ENCODE data around the gene CPSF4L.
A peak's percentile ranks its signal among the peaks of the same experiment; 100 is the strongest.
"Not testable (repeated sequence)": the region's sequence is repeated elsewhere in the genome, so short reads cannot be mapped to it uniquely, and the experiment has no call there.

The CPSF4L gene, protein sequence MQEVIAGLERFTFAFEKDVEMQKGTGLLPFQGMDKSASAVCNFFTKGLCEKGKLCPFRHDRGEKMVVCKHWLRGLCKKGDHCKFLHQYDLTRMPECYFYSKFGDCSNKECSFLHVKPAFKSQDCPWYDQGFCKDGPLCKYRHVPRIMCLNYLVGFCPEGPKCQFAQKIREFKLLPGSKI

DNA sequence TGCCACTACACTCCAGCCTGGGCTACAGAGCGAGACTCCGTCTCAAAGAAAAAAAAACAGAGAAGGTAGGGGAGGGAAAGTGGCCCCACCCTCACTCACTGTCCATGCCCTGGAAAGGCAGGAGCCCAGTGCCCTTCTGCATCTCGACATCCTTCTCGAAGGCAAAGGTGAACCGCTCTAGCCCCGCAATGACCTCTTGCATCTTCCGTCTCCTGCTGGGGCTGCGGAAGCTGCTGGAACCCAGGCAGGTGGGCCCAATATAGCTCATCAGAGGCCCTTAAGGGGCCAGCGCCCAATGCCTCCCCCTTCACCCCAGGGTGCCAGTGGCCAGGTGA is at the start of gene CPSF4L:
CPSF4L (minus strand) TSS at position 264 of the 335 bp plus-strand sequence; CDS start at position 202, 62 bp downstream.
- H3K4me3 ChIP-seq (ENCODE audit: low read depth, low read length) = no peak within 1 kb of the TSS
- DNase-seq (ENCODE audit: low read depth, low spot score) = no peak

DNA sequence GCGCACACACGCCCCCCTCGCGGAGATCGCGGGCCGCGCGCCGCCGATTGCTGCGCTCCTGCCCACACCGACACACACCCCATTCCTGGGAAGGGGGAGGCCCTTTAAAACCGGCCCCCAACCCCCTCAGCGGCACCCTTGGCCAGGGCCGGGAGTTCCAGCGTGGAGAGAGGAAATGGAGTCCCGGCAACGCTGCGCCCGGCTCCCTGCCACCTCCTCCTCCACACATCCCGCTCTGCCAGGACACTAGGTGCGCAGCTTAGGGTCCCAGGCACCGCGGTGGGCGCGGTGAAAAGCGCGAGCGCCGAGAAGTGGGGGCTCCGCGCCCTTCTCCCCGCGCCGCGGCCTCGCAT is 49.7 kb upstream of the CPSF4L start:
- ChIA-PET CTCF (interaction anchor here (1.0 to 6.3 kb wide), 15 partner anchors 9 to 61 kb away, joined by 3 to 33 read pairs (median 7); no protein-coding TSS in a partner anchor), POLR2A (interaction anchor here (1.0 to 2.7 kb wide), 3 partner anchors 20 to 58 kb away, joined by 5 to 14 read pairs (median 8); no protein-coding TSS in a partner anchor)
- no peak for DNase-seq (ENCODE audit: low read depth, low spot score)
- TF ChIP-seq, protein P1, sequence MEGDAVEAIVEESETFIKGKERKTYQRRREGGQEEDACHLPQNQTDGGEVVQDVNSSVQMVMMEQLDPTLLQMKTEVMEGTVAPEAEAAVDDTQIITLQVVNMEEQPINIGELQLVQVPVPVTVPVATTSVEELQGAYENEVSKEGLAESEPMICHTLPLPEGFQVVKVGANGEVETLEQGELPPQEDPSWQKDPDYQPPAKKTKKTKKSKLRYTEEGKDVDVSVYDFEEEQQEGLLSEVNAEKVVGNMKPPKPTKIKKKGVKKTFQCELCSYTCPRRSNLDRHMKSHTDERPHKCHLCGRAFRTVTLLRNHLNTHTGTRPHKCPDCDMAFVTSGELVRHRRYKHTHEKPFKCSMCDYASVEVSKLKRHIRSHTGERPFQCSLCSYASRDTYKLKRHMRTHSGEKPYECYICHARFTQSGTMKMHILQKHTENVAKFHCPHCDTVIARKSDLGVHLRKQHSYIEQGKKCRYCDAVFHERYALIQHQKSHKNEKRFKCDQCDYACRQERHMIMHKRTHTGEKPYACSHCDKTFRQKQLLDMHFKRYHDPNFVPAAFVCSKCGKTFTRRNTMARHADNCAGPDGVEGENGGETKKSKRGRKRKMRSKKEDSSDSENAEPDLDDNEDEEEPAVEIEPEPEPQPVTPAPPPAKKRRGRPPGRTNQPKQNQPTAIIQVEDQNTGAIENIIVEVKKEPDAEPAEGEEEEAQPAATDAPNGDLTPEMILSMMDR (IDR thresholded peaks at IDR 0.05; ENCODE audit: insufficient read depth, low read length, missing control alignments) = no peak
- peak overlapping the region; percentile 96 for H3K4me3 ChIP-seq (ENCODE audit: low read depth, low read length)

More for the DNA sequence above, at the start of gene CPSF4L:
- TF ChIP-seq, protein P1 (IDR thresholded peaks at IDR 0.05; ENCODE audit: insufficient read depth, low read length, missing control alignments) = no peak
- CTCF ChIA-PET = interaction anchor here (0.7 to 23.4 kb wide), 3 partner anchors 13 to 534 kb away, joined by 4 to 848 read pairs (median 4); no protein-coding TSS in a partner anchor
- POLR2A ChIA-PET = no interaction called here

DNA sequence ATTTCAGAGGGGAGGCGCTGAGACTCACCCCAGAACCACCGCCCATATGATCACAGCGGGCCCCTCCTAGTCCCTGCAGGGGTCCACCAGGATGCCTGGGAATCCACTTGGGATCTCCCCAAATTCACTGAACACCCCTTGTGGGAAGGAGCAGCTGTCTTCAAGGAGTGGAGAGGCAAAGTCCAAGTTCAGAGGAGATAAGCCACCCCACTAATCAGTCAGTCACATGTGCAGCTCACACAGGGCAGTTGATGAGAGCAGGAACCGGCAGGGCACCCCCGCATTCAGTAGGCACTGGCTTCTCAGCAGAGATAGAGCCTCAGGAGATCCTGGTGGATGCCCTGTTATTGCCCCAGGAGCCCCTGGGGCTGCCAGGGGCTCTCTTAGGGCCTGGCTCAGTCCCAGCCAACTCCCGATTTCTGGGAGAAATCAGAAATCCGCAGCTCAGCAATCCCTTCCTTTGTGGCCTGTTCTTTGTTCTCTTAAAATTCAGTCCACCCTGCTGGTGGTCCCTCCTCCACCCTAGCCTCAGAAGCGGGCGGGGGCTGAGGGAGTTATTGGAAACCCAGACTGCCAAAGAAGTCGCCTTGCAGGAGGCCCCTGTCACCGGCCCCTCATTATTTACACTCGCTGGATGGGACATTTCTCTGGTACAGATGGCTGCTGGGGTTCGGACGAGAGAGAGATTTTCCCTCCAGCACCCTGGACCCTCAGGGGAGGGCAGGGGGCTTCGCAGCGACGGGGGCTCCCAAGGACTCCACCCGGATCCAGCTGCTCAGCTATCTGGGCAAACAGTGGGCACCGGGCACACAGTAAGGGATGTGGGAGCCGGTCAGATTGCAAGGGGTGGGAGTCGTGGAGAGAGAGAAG is 48.3 kb upstream of the CPSF4L start:
- TF ChIP-seq, protein P1 (IDR thresholded peaks at IDR 0.05; ENCODE audit: insufficient read depth, low read length, missing control alignments) = no peak
- peak overlapping the region; percentile 96 for H3K4me3 ChIP-seq (ENCODE audit: low read depth, low read length)
- ChIA-PET CTCF (interaction anchor here (0.7 to 6.3 kb wide), 17 partner anchors 8 to 78 kb away, joined by 3 to 33 read pairs (median 7); a partner anchor contains a TSS), POLR2A (interaction anchor here (0.9 to 2.7 kb wide), 4 partner anchors 19 to 717 kb away, joined by 3 to 14 read pairs (median 6); no protein-coding TSS in a partner anchor)
- no peak for DNase-seq (ENCODE audit: low read depth, low spot score)

DNA sequence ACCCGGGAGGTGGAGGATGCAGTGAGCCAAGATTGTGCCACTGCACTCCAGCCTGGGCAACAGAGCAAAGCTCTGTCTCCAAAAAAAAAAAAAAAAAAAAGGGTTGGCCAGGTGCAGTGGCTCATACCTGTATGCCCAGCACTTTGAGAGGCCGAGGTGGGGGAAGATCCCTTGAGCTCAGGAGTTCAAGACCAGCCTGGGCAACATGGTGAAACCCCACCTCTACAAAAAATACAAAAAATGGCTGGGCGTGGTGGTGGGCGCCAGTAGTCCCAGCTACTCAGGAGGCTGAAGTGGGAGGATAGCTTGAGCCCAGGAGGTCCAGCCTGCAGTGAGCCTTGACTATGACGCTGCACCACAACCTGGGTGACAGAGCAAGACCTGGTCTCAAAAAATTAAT is 47.3 kb upstream of the CPSF4L start:
- H3K4me3 ChIP-seq (ENCODE audit: low read depth, low read length); POLR2A ChIA-PET; DNase-seq (ENCODE audit: low read depth, low spot score): not testable (repeated sequence)
- CTCF ChIA-PET = interaction anchor here (1.3 to 6.3 kb wide), 5 partner anchors 9 to 61 kb away, joined by 5 to 33 read pairs (median 17); no protein-coding TSS in a partner anchor

DNA sequence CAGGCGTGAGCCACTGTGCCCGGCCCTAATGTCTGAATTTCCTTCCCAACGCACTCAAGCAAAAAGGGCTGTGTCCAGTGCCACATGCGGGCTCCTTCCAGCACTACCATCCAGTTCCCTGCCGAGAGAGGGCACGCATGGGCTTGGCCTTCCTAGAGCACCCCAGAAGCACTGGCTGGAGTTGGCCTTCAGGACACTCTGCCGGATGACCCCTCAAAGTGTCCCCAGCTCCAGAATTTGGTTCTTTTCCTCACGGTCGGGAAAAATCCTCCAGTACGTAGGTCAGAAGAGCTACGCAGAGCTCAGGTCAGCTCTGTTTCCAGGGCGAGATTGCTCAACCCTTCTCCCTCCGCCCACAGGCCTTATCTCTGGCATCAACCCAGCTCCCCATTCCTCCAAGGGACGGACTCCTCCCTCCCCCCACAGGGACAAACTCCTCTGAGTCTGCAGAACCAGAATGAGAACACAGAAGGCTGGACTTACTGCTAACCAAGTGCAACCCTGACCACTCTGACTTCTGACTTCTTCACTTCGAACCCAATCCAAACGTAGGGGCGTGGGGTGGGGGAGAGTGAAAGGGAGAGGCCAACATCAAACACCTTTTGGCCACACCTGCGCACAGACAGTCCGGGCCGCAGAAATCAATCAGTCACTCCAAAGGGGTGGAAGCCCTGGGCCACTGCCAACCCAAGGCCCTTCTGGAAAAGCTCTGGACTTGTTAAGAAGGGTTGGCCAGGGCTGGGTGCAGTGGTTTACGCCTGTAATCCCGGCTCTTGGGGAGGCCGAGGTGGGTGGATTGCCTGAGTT is 46.5 kb upstream of the CPSF4L start:
- no peak overlapping the region; the same call in 1 of the 2 replicates for H3K4me3 ChIP-seq (ENCODE audit: low read depth, low read length)
- TF ChIP-seq, protein P1 (IDR thresholded peaks at IDR 0.05; ENCODE audit: insufficient read depth, low read length, missing control alignments) = no peak
- POLR2A ChIA-PET = no interaction called here
- no peak for DNase-seq (ENCODE audit: low read depth, low spot score)
- CTCF ChIA-PET = interaction anchor here (0.6 to 6.3 kb wide), 5 partner anchors 11 to 117 kb away, joined by 3 to 33 read pairs (median 4); no protein-coding TSS in a partner anchor

DNA sequence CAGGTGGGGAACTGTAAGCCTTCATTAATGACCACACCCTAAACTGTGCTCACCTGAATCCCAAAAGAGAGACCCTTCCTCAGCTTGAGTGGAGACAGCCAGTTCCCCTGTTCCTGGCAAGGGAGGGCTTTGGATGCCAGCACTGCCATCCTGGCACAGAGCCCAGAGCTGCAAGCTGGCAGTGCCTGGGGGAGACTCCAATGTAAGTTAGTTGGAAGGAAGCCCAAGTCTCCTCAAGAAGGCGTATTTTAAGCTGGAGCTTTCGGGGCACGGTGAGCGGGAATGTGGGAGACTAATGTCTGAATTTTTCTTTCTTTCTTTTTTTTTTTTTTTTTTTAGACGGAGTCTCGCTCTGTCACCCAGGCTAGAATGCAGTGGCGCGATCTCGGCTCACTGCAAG is 45.5 kb upstream of the CPSF4L start:
- ChIA-PET CTCF (interaction anchor here (0.8 to 6.3 kb wide), 3 partner anchors 10 to 63 kb away, joined by 3 to 33 read pairs (median 4); no protein-coding TSS in a partner anchor), POLR2A (no interaction called here)

More for the DNA sequence above, 45.5 kb upstream of the CPSF4L start:
- no peak for DNase-seq (ENCODE audit: low read depth, low spot score)
- TF ChIP-seq, protein P1 (IDR thresholded peaks at IDR 0.05; ENCODE audit: insufficient read depth, low read length, missing control alignments) = no peak
- H3K4me3 ChIP-seq (ENCODE audit: low read depth, low read length) = no peak overlapping the region
